GM12873 (cell line): ENCODE results near the gene SKAP1.

Experiments used
- TF ChIP-seq, protein P1 (sequence below): IDR thresholded peaks from 2 replicates; pipeline ENCODE4 v1.5.1; 2012; ENCODE audit warnings: low read depth, mild to moderate bottlenecking, moderate library complexity, low read length, control low read depth; ENCODE audit not compliant: insufficient read depth; ENCODE audit errors: missing control alignments

Gene SKAP1

GRCh38 chr17:48244121-48244711 lies 185.8 kb downstream of the SKAP1 start:
- TF ChIP-seq, protein P1, sequence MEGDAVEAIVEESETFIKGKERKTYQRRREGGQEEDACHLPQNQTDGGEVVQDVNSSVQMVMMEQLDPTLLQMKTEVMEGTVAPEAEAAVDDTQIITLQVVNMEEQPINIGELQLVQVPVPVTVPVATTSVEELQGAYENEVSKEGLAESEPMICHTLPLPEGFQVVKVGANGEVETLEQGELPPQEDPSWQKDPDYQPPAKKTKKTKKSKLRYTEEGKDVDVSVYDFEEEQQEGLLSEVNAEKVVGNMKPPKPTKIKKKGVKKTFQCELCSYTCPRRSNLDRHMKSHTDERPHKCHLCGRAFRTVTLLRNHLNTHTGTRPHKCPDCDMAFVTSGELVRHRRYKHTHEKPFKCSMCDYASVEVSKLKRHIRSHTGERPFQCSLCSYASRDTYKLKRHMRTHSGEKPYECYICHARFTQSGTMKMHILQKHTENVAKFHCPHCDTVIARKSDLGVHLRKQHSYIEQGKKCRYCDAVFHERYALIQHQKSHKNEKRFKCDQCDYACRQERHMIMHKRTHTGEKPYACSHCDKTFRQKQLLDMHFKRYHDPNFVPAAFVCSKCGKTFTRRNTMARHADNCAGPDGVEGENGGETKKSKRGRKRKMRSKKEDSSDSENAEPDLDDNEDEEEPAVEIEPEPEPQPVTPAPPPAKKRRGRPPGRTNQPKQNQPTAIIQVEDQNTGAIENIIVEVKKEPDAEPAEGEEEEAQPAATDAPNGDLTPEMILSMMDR: no peak

GRCh38 chr17:48241770-48242497 lies 188.1 kb downstream of the SKAP1 start:
- TF ChIP-seq, protein P1: no peak

GRCh38 chr17:48241131-48241591 lies 188.9 kb downstream of the SKAP1 start:
- TF ChIP-seq, protein P1: no peak

GRCh38 chr17:48240562-48241130 lies 189.4 kb downstream of the SKAP1 start:
- TF ChIP-seq, protein P1: no peak

DNA sequence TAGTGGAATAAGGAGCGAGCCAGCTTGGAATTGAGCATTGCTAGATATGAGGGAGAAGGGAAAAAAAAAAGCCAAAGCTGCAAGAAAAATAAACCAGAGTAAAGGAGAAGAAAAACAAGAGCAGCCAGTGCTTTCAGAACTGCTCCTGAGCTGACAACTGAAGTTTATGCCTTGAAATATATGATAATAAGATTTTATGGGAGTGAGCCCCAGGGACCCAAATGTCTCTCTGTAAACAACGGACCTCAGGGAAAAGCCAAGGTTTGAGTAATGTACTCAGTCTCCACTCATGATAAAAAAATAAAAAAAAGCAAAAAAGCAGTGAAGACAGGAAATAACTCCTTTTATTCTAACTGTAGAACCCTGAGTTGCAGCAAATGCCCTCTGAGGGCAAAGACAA lies 189.9 kb downstream of the SKAP1 start:
- TF ChIP-seq, protein P1: no peak

DNA sequence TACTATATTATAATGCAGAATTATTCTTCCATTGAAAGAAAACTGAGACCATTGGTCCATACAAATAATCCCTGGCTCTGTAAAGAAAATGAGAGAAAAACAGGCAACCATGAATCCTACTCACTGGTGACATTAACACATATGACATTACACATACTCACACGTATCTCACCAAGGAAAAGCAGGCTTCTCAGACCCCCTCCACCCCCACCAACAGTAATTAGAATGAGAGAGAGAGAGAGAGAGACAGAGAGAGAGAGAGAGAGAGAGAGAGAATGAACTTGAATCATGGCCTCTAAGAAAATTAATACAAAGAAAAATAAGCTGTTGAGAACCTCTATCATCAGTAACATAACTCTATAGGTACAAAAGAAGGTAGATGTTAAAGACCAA lies 190.4 kb downstream of the SKAP1 start:
- TF ChIP-seq, protein P1: no peak

DNA sequence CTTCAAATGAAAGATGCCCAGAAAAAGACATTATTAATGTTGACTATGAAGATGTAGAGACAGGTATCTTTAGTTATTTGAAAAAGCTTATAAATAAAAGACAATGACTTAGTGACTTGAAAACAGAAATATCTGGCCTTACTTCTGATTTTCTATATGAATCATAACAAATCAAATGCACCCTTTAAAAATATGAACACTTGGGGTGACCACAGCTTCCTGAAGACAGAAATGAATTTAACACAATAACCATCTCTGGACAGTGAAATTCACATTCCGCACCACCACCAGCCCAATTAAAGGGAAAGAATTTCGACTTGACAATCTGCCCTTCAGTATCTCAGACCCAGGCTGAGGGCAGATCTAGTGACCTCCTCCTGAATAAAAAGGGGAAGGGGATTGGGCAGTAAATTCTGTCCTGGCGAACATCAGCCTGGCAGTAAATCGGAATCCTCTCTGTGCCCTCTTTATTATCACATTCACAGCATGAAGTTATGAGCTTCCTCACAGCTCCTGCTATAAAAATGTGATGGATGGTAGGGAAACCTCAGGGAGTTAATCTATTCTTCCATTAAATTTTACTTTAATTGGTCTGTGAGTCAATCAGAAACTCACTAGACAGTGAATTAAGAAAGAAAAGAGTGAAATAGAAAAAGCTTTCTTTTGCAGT lies 190.9 kb downstream of the SKAP1 start:
- TF ChIP-seq, protein P1: no peak
